IPS-NIHi7 (cell line): ENCODE results near the gene SEPSECS.

Experiments used
- DNase-seq: peaks from one replicate; pipeline ENCODE4 v3.0.0; 2012; ENCODE audit warnings: mixed read lengths; ENCODE audit errors: extremely low spot score

SEPSECS gene

GRCh38 chr4:25110527-25111329 lies 49.5 kb downstream of the SEPSECS start:
- no peak for DNase-seq

GRCh38 chr4:25109511-25109910 lies 50.7 kb downstream of the SEPSECS start:
- no peak for DNase-seq

GRCh38 chr4:25108556-25108955 lies 51.7 kb downstream of the SEPSECS start:
- DNase-seq, result no peak

GRCh38 chr4:25107827-25108516 lies 52.3 kb downstream of the SEPSECS start:
- DNase-seq, result no peak

GRCh38 chr4:25106363-25107151 lies 53.7 kb downstream of the SEPSECS start:
- no peak for DNase-seq

- no peak for DNase-seq
Observed at GRCh38 chr4:25104591-25104990, 55.7 kb downstream of the SEPSECS start.

GRCh38 chr4:25103418-25103817 lies 56.8 kb downstream of the SEPSECS start:
- DNase-seq, result no peak

GRCh38 chr4:25101836-25102235 lies 58.4 kb downstream of the SEPSECS start:
- DNase-seq, result no peak

GRCh38 chr4:25100710-25101109 lies 59.5 kb downstream of the SEPSECS start:
- DNase-seq, result no peak

- peak; percentile 6 for DNase-seq
Observed at GRCh38 chr4:25100021-25100555, 60.2 kb downstream of the SEPSECS start.

- DNase-seq, result no peak
Observed at GRCh38 chr4:25098964-25099891, 61.0 kb downstream of the SEPSECS start.

- no peak for DNase-seq
Observed at GRCh38 chr4:25096981-25097443, 63.2 kb downstream of the SEPSECS start.

- no peak for DNase-seq
Observed at GRCh38 chr4:25096251-25096980, 63.8 kb downstream of the SEPSECS start.

GRCh38 chr4:25095837-25096236 lies 64.4 kb downstream of the SEPSECS start:
- DNase-seq, result no peak

- DNase-seq, result no peak
Observed at GRCh38 chr4:25092139-25092538, 68.1 kb downstream of the SEPSECS start.

- no peak for DNase-seq
Observed at GRCh38 chr4:25090516-25090915, 69.7 kb downstream of the SEPSECS start.

- no peak for DNase-seq
Observed at GRCh38 chr4:25089051-25089763, 71.0 kb downstream of the SEPSECS start.

- no peak for DNase-seq
Observed at GRCh38 chr4:25088093-25088952, 71.9 kb downstream of the SEPSECS start.

GRCh38 chr4:25085671-25086070 lies 74.6 kb downstream of the SEPSECS start:
- DNase-seq, result no peak
